ENCODE results near the gene KIF3A. TPM values are rescaled to one million over a fixed set of nuclear protein-coding genes. Genes with fewer than 3 reads are reported as not detected.

The KIF3A gene
- total and polyA plus RNA-seq, 2 experiments from 2014 or later = 11.2 to 19.7 TPM

DNA sequence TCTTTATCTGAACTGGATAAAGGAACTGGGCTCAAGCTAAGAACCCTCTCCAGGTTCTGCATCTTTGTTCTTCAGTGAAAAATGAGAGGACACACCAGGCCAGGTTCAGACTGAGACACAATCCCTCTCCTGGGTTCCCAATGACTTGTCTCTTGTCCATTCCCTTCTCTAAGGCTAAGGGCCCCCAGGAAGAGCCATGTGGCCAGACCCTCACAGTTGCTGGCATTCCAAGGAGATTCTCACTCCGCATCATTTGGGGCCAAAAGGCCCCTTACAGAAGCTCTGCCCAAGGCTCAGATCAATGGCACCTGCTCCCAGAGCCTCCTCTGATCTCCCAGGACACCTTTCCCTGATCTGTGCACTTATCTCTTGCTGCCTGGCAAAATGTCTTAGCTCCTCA lies 58.6 kb downstream of the KIF3A start:
- H3K27ac Mint-ChIP-seq = no peak overlapping the region
- DNase-seq (ENCODE audit: low spot score) (no peak), ATAC-seq (no peak)
- Histone ChIP-seq H3K9me2 (ENCODE audit: insufficient read depth) (no peaks in the 10 kb centered on the region), H3K27me3 (ENCODE audit: insufficient read depth) (no peaks in the 10 kb centered on the region), H4K20me1 (replicated peaks; ENCODE audit: insufficient read depth) (no peaks in the 10 kb centered on the region), H2AFZ (no peak overlapping the region), H3K4me1 (ENCODE audit: insufficient read depth) (no peaks in the 10 kb centered on the region), H3K36me3 (ENCODE audit: insufficient read depth) (no peaks in the 10 kb centered on the region), H3K4me3 (no peak overlapping the region), H3K79me2 (replicated peaks; ENCODE audit: insufficient read depth) (no peaks in the 10 kb centered on the region), H3F3A (replicated peaks; ENCODE audit: low read depth) (no peaks in the 10 kb centered on the region), H3K4me2 (no peak overlapping the region), H3K27ac (ENCODE audit: low read depth) (no peak overlapping the region)
- no peaks in the 10 kb centered on the region for H3K9me3 Mint-ChIP-seq
- no peaks in the 10 kb centered on the region for H3K27me3 Mint-ChIP-seq (ENCODE audit: insufficient read depth, low read depth, poor library complexity)
- no peaks in the 10 kb centered on the region for H3K36me3 Mint-ChIP-seq (ENCODE audit: low read depth)
- no peak for TF ChIP-seq ZNF114 (CRISPR knock-in tag; IDR thresholded peaks at IDR 0.05)
- TF ChIP-seq NANOG (IDR thresholded peaks at IDR 0.05; ENCODE audit: borderline replicate concordance) = no peak
- TF ChIP-seq, protein P1, sequence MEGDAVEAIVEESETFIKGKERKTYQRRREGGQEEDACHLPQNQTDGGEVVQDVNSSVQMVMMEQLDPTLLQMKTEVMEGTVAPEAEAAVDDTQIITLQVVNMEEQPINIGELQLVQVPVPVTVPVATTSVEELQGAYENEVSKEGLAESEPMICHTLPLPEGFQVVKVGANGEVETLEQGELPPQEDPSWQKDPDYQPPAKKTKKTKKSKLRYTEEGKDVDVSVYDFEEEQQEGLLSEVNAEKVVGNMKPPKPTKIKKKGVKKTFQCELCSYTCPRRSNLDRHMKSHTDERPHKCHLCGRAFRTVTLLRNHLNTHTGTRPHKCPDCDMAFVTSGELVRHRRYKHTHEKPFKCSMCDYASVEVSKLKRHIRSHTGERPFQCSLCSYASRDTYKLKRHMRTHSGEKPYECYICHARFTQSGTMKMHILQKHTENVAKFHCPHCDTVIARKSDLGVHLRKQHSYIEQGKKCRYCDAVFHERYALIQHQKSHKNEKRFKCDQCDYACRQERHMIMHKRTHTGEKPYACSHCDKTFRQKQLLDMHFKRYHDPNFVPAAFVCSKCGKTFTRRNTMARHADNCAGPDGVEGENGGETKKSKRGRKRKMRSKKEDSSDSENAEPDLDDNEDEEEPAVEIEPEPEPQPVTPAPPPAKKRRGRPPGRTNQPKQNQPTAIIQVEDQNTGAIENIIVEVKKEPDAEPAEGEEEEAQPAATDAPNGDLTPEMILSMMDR (conservative IDR thresholded peaks at IDR 0.05; ENCODE audit: low read depth in 2 of 2) = no peak
- TF ChIP-seq STAT1 (IDR thresholded peaks at IDR 0.05; ENCODE audit: unreplicated experiment) = no peak
- TF ChIP-seq EZH2phosphoT487 (IDR thresholded peaks at IDR 0.05; ENCODE audit: unreplicated experiment) = no peak
- TF ChIP-seq EZH2 (IDR thresholded peaks at IDR 0.05; ENCODE audit: low read depth, unreplicated experiment) = no peak
- TF ChIP-seq CREB1 (CRISPR knock-in tag; IDR thresholded peaks at IDR 0.05; ENCODE audit: low read depth) = no peak
- no peak for TF ChIP-seq JUNB (IDR thresholded peaks at IDR 0.05; ENCODE audit: unreplicated experiment)
- TF ChIP-seq, protein P2, sequence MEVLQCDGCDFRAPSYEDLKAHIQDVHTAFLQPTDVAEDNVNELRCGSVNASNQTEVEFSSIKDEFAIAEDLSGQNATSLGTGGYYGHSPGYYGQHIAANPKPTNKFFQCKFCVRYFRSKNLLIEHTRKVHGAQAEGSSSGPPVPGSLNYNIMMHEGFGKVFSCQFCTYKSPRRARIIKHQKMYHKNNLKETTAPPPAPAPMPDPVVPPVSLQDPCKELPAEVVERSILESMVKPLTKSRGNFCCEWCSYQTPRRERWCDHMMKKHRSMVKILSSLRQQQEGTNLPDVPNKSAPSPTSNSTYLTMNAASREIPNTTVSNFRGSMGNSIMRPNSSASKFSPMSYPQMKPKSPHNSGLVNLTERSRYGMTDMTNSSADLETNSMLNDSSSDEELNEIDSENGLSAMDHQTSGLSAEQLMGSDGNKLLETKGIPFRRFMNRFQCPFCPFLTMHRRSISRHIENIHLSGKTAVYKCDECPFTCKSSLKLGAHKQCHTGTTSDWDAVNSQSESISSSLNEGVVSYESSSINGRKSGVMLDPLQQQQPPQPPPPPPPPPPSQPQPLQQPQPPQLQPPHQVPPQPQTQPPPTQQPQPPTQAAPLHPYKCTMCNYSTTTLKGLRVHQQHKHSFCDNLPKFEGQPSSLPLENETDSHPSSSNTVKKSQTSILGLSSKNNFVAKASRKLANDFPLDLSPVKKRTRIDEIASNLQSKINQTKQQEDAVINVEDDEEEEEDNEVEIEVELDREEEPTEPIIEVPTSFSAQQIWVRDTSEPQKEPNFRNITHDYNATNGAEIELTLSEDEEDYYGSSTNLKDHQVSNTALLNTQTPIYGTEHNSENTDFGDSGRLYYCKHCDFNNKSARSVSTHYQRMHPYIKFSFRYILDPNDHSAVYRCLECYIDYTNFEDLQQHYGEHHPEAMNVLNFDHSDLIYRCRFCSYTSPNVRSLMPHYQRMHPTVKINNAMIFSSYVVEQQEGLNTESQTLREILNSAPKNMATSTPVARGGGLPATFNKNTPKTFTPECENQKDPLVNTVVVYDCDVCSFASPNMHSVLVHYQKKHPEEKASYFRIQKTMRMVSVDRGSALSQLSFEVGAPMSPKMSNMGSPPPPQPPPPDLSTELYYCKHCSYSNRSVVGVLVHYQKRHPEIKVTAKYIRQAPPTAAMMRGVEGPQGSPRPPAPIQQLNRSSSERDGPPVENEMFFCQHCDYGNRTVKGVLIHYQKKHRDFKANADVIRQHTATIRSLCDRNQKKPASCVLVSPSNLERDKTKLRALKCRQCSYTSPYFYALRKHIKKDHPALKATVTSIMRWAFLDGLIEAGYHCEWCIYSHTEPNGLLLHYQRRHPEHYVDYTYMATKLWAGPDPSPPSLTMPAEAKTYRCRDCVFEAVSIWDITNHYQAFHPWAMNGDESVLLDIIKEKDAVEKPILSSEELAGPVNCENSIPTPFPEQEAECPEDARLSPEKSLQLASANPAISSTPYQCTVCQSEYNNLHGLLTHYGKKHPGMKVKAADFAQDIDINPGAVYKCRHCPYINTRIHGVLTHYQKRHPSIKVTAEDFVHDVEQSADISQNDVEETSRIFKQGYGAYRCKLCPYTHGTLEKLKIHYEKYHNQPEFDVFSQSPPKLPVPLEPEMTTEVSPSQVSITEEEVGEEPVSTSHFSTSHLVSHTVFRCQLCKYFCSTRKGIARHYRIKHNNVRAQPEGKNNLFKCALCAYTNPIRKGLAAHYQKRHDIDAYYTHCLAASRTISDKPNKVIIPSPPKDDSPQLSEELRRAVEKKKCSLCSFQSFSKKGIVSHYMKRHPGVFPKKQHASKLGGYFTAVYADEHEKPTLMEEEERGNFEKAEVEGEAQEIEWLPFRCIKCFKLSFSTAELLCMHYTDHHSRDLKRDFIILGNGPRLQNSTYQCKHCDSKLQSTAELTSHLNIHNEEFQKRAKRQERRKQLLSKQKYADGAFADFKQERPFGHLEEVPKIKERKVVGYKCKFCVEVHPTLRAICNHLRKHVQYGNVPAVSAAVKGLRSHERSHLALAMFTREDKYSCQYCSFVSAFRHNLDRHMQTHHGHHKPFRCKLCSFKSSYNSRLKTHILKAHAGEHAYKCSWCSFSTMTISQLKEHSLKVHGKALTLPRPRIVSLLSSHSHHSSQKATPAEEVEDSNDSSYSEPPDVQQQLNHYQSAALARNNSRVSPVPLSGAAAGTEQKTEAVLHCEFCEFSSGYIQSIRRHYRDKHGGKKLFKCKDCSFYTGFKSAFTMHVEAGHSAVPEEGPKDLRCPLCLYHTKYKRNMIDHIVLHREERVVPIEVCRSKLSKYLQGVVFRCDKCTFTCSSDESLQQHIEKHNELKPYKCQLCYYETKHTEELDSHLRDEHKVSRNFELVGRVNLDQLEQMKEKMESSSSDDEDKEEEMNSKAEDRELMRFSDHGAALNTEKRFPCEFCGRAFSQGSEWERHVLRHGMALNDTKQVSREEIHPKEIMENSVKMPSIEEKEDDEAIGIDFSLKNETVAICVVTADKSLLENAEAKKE (CRISPR knock-in tag; IDR thresholded peaks at IDR 0.05) = no peak
- no peak for TF ChIP-seq ZNF331 (CRISPR knock-in tag; IDR thresholded peaks at IDR 0.05; ENCODE audit: low read depth)
- TF ChIP-seq, protein P3, sequence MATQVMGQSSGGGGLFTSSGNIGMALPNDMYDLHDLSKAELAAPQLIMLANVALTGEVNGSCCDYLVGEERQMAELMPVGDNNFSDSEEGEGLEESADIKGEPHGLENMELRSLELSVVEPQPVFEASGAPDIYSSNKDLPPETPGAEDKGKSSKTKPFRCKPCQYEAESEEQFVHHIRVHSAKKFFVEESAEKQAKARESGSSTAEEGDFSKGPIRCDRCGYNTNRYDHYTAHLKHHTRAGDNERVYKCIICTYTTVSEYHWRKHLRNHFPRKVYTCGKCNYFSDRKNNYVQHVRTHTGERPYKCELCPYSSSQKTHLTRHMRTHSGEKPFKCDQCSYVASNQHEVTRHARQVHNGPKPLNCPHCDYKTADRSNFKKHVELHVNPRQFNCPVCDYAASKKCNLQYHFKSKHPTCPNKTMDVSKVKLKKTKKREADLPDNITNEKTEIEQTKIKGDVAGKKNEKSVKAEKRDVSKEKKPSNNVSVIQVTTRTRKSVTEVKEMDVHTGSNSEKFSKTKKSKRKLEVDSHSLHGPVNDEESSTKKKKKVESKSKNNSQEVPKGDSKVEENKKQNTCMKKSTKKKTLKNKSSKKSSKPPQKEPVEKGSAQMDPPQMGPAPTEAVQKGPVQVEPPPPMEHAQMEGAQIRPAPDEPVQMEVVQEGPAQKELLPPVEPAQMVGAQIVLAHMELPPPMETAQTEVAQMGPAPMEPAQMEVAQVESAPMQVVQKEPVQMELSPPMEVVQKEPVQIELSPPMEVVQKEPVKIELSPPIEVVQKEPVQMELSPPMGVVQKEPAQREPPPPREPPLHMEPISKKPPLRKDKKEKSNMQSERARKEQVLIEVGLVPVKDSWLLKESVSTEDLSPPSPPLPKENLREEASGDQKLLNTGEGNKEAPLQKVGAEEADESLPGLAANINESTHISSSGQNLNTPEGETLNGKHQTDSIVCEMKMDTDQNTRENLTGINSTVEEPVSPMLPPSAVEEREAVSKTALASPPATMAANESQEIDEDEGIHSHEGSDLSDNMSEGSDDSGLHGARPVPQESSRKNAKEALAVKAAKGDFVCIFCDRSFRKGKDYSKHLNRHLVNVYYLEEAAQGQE (IDR thresholded peaks at IDR 0.05; ENCODE audit: unreplicated experiment) = no peak
- peaks cover 6% of the 10 kb centered on the region for H3K4me1 Mint-ChIP-seq
- no peak overlapping the region for H3K4me3 Mint-ChIP-seq
